ENCODE results near the gene RBMS3.
"Not testable (repeated sequence)": the region's sequence is repeated elsewhere in the genome, so short reads cannot be mapped to it uniquely, and the experiment has no call there.

Gene RBMS3

GRCh38 chr3:29991198-29991597, 710.3 kb downstream of the RBMS3 start:
- no peak for DNase-seq

- DNase-seq: no peak
Measured at GRCh38 chr3:30002797-30003196, 721.9 kb downstream of the RBMS3 start.

- no peak for DNase-seq
Measured at GRCh38 chr3:30003741-30004140, 722.9 kb downstream of the RBMS3 start.

GRCh38 chr3:30004481-30004880, 723.6 kb downstream of the RBMS3 start:
- no peak for DNase-seq

GRCh38 chr3:30006111-30006510, 725.2 kb downstream of the RBMS3 start:
- no peak for DNase-seq

- DNase-seq: no peak
Measured at GRCh38 chr3:30007668-30008067, 726.8 kb downstream of the RBMS3 start.

GRCh38 chr3:30011237-30011803, 730.4 kb downstream of the RBMS3 start:
- DNase-seq: no peak

- DNase-seq: peak; percentile 27
Measured at GRCh38 chr3:30012941-30013543, 732.2 kb downstream of the RBMS3 start.

- no peak for DNase-seq
Measured at GRCh38 chr3:30017901-30018300, 737.0 kb downstream of the RBMS3 start.

GRCh38 chr3:30020380-30020779, 739.5 kb downstream of the RBMS3 start:
- no peak for DNase-seq

- DNase-seq: no peak
Measured at GRCh38 chr3:30024466-30024865, 743.6 kb downstream of the RBMS3 start.

GRCh38 chr3:30026851-30027250, 746.0 kb downstream of the RBMS3 start:
- DNase-seq: no peak

- no peak for DNase-seq
Measured at GRCh38 chr3:30034246-30034991, 753.5 kb downstream of the RBMS3 start.

GRCh38 chr3:30035935-30036567, 755.2 kb downstream of the RBMS3 start:
- no peak for DNase-seq

- no peak for DNase-seq
Measured at GRCh38 chr3:30040126-30040525, 759.3 kb downstream of the RBMS3 start.

GRCh38 chr3:30041481-30041880, 760.6 kb downstream of the RBMS3 start:
- not testable (repeated sequence) for DNase-seq

GRCh38 chr3:30042274-30042859, 761.5 kb downstream of the RBMS3 start:
- DNase-seq: peak; percentile 47

- DNase-seq: no peak
Measured at GRCh38 chr3:30042916-30043555, 762.2 kb downstream of the RBMS3 start.

GRCh38 chr3:30044515-30044914, 763.6 kb downstream of the RBMS3 start:
- no peak for DNase-seq

- DNase-seq: no peak
Measured at GRCh38 chr3:30048431-30048830, 767.6 kb downstream of the RBMS3 start.

GRCh38 chr3:30050116-30050515, 769.2 kb downstream of the RBMS3 start:
- not testable (repeated sequence) for DNase-seq

GRCh38 chr3:30059240-30059639, 778.4 kb downstream of the RBMS3 start:
- no peak for DNase-seq
